ENCODE data around the gene CARMIL1. TPM values are rescaled to one million over a fixed set of nuclear protein-coding genes. Genes with fewer than 3 reads are reported as not detected.

Gene CARMIL1
- total RNA-seq, 2 donors from 2014 or later, result 3.5 to 4.8 TPM

DNA sequence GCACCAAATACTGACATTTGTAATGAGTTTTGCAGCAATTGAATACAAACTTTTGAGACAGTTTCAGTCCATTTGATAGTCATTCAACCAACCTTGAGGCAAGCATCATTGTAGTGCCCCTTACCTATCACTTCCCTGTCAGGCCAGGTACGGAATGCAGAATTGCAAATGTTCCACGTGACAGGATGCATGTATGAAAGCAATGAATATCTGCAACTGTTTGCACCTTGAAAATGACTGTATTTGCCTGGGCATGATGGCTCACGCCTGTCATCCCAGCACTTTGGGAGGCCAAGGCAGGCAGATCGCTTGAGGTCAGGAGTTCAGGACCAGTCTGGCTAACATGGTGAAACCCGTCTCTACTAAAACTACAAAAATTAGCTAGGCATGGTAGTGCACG lies 226.8 kb downstream of the CARMIL1 start:
- ATAC-seq (no peak), DNase-seq (no peak)
- Mint-ChIP-seq H3K27me3 (no peaks in the 10 kb centered on the region), H3K4me1 (no peaks in the 10 kb centered on the region), H3K36me3 (ENCODE audit: low read depth) (peaks cover 4% of the 10 kb centered on the region), H3K27ac (no peak overlapping the region), H3K4me3 (no peak overlapping the region)
- H3K9me3 ChIP-seq (ENCODE audit: control insufficient read depth, low read length, poor library complexity, severe bottlenecking), result no peaks in the 10 kb centered on the region

DNA sequence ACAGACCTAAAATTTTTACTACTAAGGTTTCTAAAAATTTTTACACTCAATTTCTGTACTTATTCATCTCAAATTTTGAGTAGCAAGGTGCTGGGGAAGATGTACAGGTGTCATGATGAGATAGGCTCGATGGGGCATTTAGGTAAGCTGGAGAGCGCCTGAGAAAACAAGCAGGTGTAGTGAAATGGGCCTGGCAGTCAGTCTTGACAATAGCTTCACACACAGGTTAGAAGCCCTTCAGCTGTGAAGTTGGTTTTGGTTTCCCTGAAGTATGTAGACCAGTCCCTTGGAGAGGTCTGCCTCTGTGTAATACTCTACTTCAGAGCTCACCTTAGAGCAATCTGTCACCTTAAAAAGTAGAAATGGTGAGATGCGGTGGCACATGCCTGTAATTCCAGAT lies 228.9 kb downstream of the CARMIL1 start:
- ATAC-seq (no peak), DNase-seq (no peak)
- no peaks in the 10 kb centered on the region for H3K9me3 ChIP-seq (ENCODE audit: control insufficient read depth, low read length, poor library complexity, severe bottlenecking)
- Mint-ChIP-seq H3K4me3 (no peak overlapping the region), H3K27ac (no peak overlapping the region), H3K36me3 (ENCODE audit: low read depth) (peaks cover 2% of the 10 kb centered on the region), H3K4me1 (no peaks in the 10 kb centered on the region), H3K27me3 (no peaks in the 10 kb centered on the region)

DNA sequence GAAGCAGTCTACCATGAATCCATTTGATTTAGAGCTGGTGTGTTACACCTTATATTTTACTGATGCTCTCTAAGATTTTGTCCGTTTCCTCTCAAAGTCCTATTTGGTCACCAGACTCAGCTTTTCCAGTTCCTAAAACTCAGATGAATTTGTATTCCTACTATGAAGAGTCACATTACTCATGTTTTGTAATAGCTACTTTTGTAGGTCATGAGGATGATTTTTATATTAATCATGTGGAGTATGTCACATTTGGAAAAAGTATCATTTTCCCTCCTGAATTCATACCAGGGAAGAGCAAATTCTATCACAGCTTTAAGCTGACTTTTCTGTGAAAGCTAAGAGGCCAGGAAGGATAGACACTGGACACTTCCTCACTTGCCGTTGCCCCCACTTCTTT lies 232.2 kb downstream of the CARMIL1 start:
- DNase-seq (no peak), ATAC-seq (no peak)
- Mint-ChIP-seq H3K4me1 (no peaks in the 10 kb centered on the region), H3K27me3 (no peaks in the 10 kb centered on the region), H3K36me3 (ENCODE audit: low read depth) (no peaks in the 10 kb centered on the region), H3K27ac (no peak overlapping the region), H3K4me3 (no peak overlapping the region)
- H3K9me3 ChIP-seq (ENCODE audit: control insufficient read depth, low read length, poor library complexity, severe bottlenecking), result no peaks in the 10 kb centered on the region

DNA sequence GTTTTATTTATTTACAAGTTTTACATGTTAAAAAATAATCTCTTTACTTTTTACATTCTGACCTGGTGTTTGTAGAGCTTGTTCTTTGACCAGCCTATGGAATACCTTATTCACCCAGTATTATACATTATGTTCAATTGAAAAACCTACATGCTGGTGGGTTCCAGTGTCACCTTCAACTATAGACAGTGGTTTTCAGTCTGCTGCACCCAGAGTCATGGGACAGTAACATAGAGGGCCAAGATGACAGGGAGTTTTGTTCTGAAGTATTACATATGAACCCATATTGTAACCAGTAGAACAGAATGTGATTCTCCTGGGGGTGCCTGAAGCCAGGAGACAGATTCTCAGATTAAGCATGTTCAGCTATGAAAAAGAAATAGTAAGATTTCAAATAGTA lies 233.4 kb downstream of the CARMIL1 start:
- Mint-ChIP-seq H3K27ac (no peak overlapping the region), H3K36me3 (ENCODE audit: low read depth) (no peaks in the 10 kb centered on the region), H3K4me3 (no peak overlapping the region), H3K27me3 (no peaks in the 10 kb centered on the region), H3K4me1 (no peaks in the 10 kb centered on the region)
- DNase-seq (no peak), ATAC-seq (no peak)
- no peaks in the 10 kb centered on the region for H3K9me3 ChIP-seq (ENCODE audit: control insufficient read depth, low read length, poor library complexity, severe bottlenecking)

DNA sequence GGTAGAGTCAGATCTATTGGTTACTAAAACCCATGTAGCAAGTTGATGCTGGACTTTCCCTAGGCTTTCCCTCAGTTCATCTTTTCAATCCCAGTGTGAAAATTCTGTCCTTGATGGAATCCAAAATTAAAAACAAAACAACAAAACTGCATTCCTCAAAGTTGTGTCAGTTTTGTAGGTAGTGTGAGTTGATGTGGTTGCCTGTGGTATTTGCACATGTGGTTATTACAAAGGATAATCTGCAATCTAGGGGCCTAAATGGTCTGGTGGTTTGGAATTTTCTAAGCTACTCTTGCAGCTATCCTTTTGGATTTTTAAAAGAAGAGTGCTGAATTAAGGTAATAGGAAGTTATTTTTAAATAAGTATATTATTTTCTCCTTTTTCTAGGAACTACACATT lies 240.7 kb downstream of the CARMIL1 start:
- no peaks in the 10 kb centered on the region for H3K9me3 ChIP-seq (ENCODE audit: control insufficient read depth, low read length, poor library complexity, severe bottlenecking)
- Mint-ChIP-seq H3K36me3 (ENCODE audit: low read depth) (peaks cover 8% of the 10 kb centered on the region), H3K27ac (no peak overlapping the region), H3K27me3 (peaks cover 6% of the 10 kb centered on the region), H3K4me1 (no peaks in the 10 kb centered on the region), H3K4me3 (no peak overlapping the region)
- DNase-seq (no peak), ATAC-seq (no peak)

DNA sequence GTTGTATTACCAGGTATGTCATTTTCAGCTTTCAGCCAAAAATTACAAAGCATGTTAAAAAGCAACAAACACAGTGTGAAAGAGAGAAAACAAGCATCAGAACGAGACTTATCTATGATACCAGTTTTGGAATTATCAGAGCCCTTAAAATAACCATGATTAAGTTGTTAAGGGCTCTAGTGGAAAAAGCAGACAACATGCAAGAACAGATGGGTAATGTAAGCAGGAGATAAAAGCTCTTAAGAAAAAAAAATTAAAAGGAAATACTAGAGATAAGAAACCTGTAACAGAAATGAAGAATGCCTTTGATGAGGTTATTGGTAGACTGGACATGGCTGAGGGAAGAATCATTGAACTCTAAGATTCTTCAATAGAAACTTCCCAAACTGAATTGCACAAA lies 245.4 kb downstream of the CARMIL1 start:
- DNase-seq, result no peak
- H3K9me3 ChIP-seq (ENCODE audit: control insufficient read depth, low read length, poor library complexity, severe bottlenecking), result no peaks in the 10 kb centered on the region
- Mint-ChIP-seq H3K4me3 (no peak overlapping the region), H3K36me3 (ENCODE audit: low read depth) (peaks cover 10% of the 10 kb centered on the region), H3K4me1 (no peaks in the 10 kb centered on the region), H3K27ac (no peak overlapping the region), H3K27me3 (peaks cover 6% of the 10 kb centered on the region)
- ATAC-seq, result no peak

DNA sequence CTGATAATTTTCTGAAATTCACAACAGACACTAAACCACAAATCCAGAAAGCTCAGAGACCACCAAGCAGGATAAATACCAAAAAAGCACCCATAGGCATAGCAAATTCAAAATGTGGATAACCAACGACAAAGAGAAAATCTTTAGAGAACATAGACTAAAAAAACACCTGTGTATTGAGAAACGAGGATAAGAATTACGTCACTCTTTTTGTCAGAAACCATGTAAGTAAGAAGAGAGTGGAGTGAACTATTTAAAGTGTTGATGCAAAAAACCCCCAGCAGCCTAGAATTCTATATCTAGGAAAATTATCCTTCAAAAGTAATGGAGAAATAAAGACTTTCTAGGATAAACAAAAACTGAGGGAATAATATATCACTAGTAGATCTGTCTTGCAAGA lies 245.9 kb downstream of the CARMIL1 start:
- Mint-ChIP-seq H3K36me3 (ENCODE audit: low read depth) (peaks cover 10% of the 10 kb centered on the region), H3K27ac (no peak overlapping the region), H3K4me1 (no peaks in the 10 kb centered on the region), H3K4me3 (no peak overlapping the region), H3K27me3 (peaks cover 6% of the 10 kb centered on the region)
- no peak for ATAC-seq
- DNase-seq, result no peak
- H3K9me3 ChIP-seq (ENCODE audit: control insufficient read depth, low read length, poor library complexity, severe bottlenecking), result no peaks in the 10 kb centered on the region

DNA sequence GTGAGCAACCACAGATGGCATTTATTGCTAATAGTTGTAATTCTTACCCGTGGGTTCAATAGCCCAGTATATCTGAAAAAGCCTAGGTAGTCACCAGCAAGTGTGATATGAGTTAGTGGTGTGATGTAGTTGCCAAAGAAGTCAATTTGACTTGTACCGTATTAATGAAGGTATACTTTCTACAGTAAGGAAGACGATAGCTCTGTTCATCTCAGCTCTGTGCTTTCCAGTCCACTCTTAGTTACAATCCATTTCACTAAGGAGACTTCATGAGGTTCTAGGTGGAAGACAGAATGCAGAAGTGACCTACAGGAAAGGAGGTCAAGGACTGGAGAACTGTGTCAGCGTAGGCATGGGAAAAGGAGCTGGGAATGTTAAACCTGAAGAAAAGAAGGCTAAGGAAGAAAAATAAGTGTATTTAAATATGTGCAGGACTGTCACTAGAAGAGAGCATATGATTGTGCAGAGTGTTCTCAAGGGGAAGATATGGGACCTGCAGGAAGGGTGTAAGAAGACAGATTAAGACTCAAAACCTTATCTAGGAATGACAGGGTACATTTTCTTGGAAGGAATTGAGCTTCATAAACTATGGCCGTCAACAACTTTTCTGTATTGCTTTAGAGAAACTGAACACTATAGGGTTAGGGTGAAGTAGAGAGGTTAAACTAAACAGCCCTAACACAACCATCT lies 255.9 kb downstream of the CARMIL1 start:
- no peak overlapping the region for H3K27ac Mint-ChIP-seq
- H3K27me3 Mint-ChIP-seq, result peaks cover 3% of the 10 kb centered on the region
- H3K4me3 Mint-ChIP-seq, result no peak overlapping the region
- DNase-seq (no peak), ATAC-seq (no peak)
- H3K9me3 ChIP-seq (ENCODE audit: control insufficient read depth, low read length, poor library complexity, severe bottlenecking), result no peaks in the 10 kb centered on the region
- H3K4me1 Mint-ChIP-seq, result peaks cover 2% of the 10 kb centered on the region
- H3K36me3 Mint-ChIP-seq (ENCODE audit: low read depth), result peaks cover 5% of the 10 kb centered on the region

DNA sequence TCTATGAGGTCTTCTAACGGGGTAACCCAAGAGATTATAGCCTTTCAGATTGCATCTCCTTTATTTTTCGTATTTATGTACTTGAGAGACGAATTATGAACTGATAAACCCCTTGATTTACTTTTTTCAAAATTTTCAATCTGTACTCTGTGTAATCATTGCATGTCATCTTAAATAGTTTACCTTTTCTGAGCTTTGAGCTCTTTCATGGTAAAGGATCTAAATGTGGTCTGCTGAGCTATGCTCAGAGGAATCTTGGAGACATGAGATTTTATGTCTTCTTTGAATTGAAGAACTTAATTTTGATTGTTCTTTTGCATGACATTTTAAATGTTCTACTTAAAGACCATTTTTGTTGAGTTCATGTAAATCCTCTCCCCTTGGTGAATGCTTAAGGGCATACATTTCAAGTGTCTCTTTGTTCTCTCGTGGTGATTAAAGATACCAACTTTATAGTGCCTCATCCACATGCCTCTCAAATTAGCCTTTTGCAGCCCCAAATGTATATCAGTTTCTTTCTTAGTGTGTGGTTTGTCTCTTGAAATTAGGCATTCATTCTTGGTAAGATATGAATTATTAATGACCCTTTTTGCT lies 256.6 kb downstream of the CARMIL1 start:
- H3K9me3 ChIP-seq (ENCODE audit: control insufficient read depth, low read length, poor library complexity, severe bottlenecking), result no peaks in the 10 kb centered on the region
- no peak for ATAC-seq
- H3K27ac Mint-ChIP-seq, result no peak overlapping the region
- H3K4me3 Mint-ChIP-seq, result no peak overlapping the region
- H3K27me3 Mint-ChIP-seq, result peaks cover 6% of the 10 kb centered on the region
- DNase-seq, result no peak
- peaks cover 2% of the 10 kb centered on the region for H3K4me1 Mint-ChIP-seq
- peaks cover 8% of the 10 kb centered on the region for H3K36me3 Mint-ChIP-seq (ENCODE audit: low read depth)

DNA sequence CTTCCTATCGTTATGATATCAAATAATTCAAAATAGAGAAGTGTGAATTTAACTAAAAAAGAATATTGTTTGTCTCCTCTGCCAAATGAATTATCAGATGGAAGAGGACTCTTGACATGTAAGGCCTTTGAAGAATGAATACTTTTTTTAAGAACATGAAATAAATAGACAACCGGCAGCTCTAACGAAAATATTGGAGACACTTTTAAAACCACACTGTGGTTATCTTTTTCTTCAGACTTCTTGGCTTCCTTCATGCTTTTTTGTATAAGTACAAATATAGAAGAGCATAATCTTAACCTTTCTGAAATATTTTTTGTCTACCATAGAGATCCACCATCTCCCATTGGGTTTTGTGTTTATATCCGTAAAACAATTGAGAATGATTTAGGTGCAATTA lies 257.6 kb downstream of the CARMIL1 start:
- H3K9me3 ChIP-seq (ENCODE audit: control insufficient read depth, low read length, poor library complexity, severe bottlenecking), result no peaks in the 10 kb centered on the region
- ATAC-seq (no peak), DNase-seq (no peak)
- H3K27ac Mint-ChIP-seq, result no peak overlapping the region
- H3K27me3 Mint-ChIP-seq, result peaks cover 6% of the 10 kb centered on the region
- peaks cover 8% of the 10 kb centered on the region for H3K36me3 Mint-ChIP-seq (ENCODE audit: low read depth)
- no peak overlapping the region for H3K4me3 Mint-ChIP-seq
- H3K4me1 Mint-ChIP-seq, result peaks cover 2% of the 10 kb centered on the region

DNA sequence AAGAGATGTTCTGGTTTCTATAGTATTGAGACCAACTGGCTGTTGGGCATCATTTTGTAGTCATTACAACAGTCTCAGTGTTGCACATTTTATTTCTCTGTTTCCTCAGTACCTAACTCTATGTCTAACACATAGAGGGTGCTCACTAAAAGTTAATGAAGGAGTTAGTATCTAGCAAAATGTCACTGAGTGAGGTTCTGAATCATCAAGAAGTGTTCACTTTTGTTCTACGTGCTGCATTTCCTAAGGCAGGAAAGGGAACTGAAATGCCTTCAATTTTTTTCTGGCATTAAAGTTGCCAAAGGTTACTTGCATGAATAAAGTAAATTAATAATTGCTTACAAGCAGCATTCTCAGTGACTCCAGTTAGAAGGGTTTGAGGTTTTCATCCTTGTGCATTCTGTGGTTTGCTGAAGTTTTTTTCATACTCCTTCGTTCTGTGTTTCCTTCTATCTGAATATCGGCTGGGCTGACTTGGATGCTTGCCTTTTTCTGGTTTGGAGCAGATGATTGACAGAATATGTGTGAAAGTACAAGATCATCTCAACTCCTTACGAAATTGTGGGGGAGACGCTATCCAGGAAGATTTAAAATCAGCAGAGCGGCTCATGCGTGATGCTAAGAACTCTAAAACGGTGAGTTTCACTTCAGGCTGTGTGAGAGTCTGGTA lies 258.3 kb downstream of the CARMIL1 start:
- Mint-ChIP-seq H3K27me3 (peaks cover 6% of the 10 kb centered on the region), H3K4me3 (no peak overlapping the region), H3K4me1 (peaks cover 2% of the 10 kb centered on the region), H3K27ac (no peak overlapping the region), H3K36me3 (ENCODE audit: low read depth) (peaks cover 10% of the 10 kb centered on the region)
- no peak for DNase-seq
- H3K9me3 ChIP-seq (ENCODE audit: control insufficient read depth, low read length, poor library complexity, severe bottlenecking), result no peaks in the 10 kb centered on the region
- ATAC-seq, result no peak

DNA sequence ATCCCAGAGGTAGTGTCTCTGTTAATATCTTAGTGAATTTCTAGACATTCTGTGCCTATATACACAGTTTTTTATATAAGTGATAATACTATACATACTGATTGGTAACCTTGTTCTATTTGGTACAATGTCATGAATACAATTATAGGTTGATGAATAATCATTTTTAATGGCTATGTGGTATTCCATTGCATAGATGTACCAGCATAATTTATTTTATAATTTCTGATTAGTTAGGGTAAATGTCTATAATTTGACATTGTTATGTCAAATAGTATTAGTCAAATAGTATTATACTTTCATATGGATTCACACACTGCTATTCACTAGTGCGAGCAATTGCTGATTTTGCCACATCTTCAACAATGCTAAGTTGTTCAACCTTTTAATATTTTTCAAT lies 262.1 kb downstream of the CARMIL1 start:
- Mint-ChIP-seq H3K4me3 (no peak overlapping the region), H3K36me3 (ENCODE audit: low read depth) (peaks cover 10% of the 10 kb centered on the region), H3K27ac (no peak overlapping the region), H3K4me1 (no peaks in the 10 kb centered on the region), H3K27me3 (peaks cover 6% of the 10 kb centered on the region)
- no peak for DNase-seq
- ATAC-seq, result no peak
- no peaks in the 10 kb centered on the region for H3K9me3 ChIP-seq (ENCODE audit: control insufficient read depth, low read length, poor library complexity, severe bottlenecking)

DNA sequence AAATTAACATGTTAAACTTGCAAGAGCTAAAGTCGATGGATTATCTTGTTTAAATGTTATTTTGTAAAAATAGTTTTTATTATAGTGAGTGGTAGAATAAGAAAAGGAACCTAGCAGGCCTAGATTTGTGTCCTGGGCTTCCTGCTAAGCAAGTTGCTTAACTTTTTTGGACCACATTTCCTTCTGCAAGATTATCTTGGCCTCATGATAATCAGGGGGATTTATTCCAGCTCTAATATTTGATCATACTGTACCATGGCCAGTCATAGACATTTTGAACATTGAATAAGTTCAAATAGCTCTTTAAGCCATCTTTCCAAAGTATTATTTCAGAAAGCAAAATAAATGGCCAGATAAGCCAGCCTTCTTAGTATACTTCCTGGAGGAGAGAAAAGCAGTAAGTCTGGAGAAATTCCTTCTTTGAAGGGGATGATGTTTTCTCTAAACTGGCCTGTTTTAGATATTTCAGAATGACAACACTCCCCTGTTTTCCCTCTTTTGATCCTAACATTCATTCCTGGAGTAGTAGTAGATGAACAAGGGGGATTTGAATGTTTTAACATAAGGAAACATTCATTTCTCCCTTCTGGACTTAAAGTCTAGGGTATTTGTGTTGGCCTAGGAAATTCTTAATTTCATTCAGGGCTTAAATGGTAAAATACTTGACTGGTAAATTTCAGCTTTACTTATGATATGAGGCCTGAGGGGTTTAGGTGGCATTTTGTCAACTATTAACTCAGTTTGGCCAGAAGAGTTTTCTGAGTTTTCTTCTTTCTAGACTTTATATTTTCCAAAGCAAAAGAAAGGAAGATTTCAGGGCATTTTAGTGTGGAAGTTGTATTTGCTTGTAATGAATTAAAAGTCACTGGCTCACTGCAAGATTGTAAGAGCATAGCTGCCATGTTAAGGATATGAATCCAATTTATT lies 264.1 kb downstream of the CARMIL1 start:
- no peak overlapping the region for H3K27ac Mint-ChIP-seq
- H3K4me1 Mint-ChIP-seq, result no peaks in the 10 kb centered on the region
- ATAC-seq (no peak), DNase-seq (no peak)
- H3K27me3 Mint-ChIP-seq, result peaks cover 6% of the 10 kb centered on the region
- no peak overlapping the region for H3K4me3 Mint-ChIP-seq
- H3K36me3 Mint-ChIP-seq (ENCODE audit: low read depth), result peaks cover 8% of the 10 kb centered on the region
- H3K9me3 ChIP-seq (ENCODE audit: control insufficient read depth, low read length, poor library complexity, severe bottlenecking), result no peaks in the 10 kb centered on the region
